ENCODE measurements around the gene LDLRAD4. TPM values are rescaled to one million over a fixed set of nuclear protein-coding genes. Genes with fewer than 3 reads are reported as not detected.

The LDLRAD4 gene
- total and polyA plus RNA-seq, 9 of the 15 experiments (the other 6 are each of a cell fraction or from before 2014, with no cell fraction given) = 0.01 TPM; not detected in 8

DNA sequence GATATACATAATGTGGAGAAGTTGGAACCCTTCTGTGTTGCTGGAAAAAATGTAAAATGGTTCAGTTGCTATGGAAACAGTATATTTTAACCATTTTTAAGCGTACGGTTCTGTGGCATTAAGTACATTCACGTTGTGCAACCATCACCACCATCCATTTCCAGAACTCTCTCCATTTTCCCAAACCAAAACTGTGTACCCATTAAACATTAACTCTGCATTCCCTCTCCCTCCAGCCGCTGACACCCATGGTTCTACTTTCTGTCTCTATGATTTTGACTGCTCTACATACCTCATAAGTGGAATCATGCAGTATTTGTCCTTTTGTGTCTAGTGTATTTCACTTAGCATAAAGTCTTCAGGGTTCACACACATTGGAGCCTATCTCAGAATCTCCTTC is 67.3 kb downstream of the LDLRAD4 start:
- intact Hi-C loops (cut with micrococcal nuclease) = no loop called here
- H4K20me1 ChIP-seq (replicated peaks; ENCODE audit: control insufficient read depth, insufficient read depth, low read length) = no peaks in the 10 kb centered on the region
- no peak overlapping the region for H3K9ac ChIP-seq (ENCODE audit: insufficient read depth in 1 of 2, low read depth in 2 of 2, low read length in 2 of 2)
- ChIA-PET POLR2A (no interaction called here), CTCF (ENCODE audit: low intra/inter-chr PET ratio) (no interaction called here)
- no peaks in the 10 kb centered on the region for H3K4me1 ChIP-seq (replicated peaks in 1 of 2; ENCODE audit: control insufficient read depth in 2 of 2, insufficient read depth in 2 of 2, low read length in 2 of 2)
- H2AFZ ChIP-seq (ENCODE audit: low read depth, low read length) = no peak overlapping the region
- peaks cover 7 to 35% of the 10 kb centered on the region in 2 experiments; a peak in 3 of 5 replicates for H3K27me3 ChIP-seq (ENCODE audit: control insufficient read depth in 2 of 2, insufficient read depth in 2 of 2, low read length in 2 of 2)
- H3K4me3 ChIP-seq = no peak overlapping the region
- TF ChIP-seq ADNP (tag; IDR thresholded peaks at IDR 0.05) (no peak), RFX1 (IDR thresholded peaks at IDR 0.05) (peak; percentile 46)
- H3K4me2 ChIP-seq (ENCODE audit: insufficient read depth, low read length) = no peak overlapping the region
- no peak for FAIRE-seq
- DNase-seq (ENCODE audit: extremely low read depth in 1 of 4, low spot score in 3 of 4) = no peak
- no peaks in the 10 kb centered on the region for H3K9me3 ChIP-seq (replicated peaks; ENCODE audit: control insufficient read depth, insufficient read depth, low read depth, low read length)
- no peaks in the 10 kb centered on the region for H3K36me3 ChIP-seq (ENCODE audit: control insufficient read depth, insufficient read depth, low read length)
- no TSS peak for BruUV-seq (replicated peaks)
- no peaks in the 10 kb centered on the region for H3K9me1 ChIP-seq (ENCODE audit: control insufficient read depth, insufficient read depth, low read length)
- no peaks in the 10 kb centered on the region for H3K79me2 ChIP-seq (ENCODE audit: control insufficient read depth, insufficient read depth, low read length)
- no peak for ATAC-seq
- 0% methylated on average over 4 of the region's 4 CpGs for WGBS (ENCODE audit: insufficient coverage, low coverage, missing lambda C conversion rate)
- in situ Hi-C loops (cut with MboI) = no loop called here
- H3K27ac ChIP-seq (ENCODE audit: extremely low read depth, low read depth, low read length) = no peak overlapping the region

DNA sequence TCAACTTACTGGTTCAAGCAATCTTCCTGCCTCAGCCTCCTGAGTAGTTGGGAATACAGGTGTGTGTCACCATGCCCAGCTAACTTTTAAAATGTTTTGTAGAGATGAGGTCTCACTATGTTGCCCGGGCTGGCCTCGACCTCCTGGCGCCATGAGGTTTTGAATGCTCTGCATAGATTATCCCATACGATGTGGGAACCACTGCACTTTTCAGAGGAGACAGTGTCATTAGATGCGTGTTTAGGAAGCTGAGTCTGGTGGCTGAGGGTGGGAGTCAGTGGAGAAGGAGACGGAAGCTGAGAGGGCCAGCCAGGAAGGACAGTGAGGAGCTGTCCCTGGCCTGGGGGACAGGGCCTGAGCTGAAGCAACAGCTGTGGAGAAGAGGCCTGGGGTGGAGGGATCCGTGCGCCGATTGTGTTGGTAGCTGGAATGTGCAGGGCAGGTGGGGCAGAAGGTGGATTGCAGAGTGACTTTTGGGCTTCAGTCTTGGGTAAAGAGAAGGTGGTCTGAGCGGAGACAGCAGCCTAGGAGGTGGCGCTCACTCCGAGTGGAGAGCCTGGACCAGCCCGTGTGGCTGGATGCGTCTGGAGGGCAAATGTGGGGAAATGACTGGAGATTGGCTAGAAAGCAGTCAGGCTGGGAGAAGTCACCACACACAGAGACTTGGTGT is 68.0 kb downstream of the LDLRAD4 start:
- FAIRE-seq (no peak), ATAC-seq (no peak), DNase-seq (ENCODE audit: extremely low read depth in 1 of 4, low spot score in 3 of 4) (no peak)
- Histone ChIP-seq H3K79me2 (ENCODE audit: control insufficient read depth, insufficient read depth, low read length) (no peaks in the 10 kb centered on the region), H3K4me2 (ENCODE audit: insufficient read depth, low read length) (no peak overlapping the region), H3K9me1 (ENCODE audit: control insufficient read depth, insufficient read depth, low read length) (no peaks in the 10 kb centered on the region), H4K20me1 (replicated peaks; ENCODE audit: control insufficient read depth, insufficient read depth, low read length) (no peaks in the 10 kb centered on the region), H3K27me3 (ENCODE audit: control insufficient read depth in 2 of 2, insufficient read depth in 2 of 2, low read length in 2 of 2) (peaks cover 7 to 41% of the 10 kb centered on the region in 2 experiments; a peak in 3 of 5 replicates), H3K4me1 (replicated peaks in 1 of 2; ENCODE audit: control insufficient read depth in 2 of 2, insufficient read depth in 2 of 2, low read length in 2 of 2) (no peaks in the 10 kb centered on the region), H3K36me3 (ENCODE audit: control insufficient read depth, insufficient read depth, low read length) (no peaks in the 10 kb centered on the region), H3K27ac (ENCODE audit: extremely low read depth, low read depth, low read length) (no peak overlapping the region), H3K9ac (ENCODE audit: insufficient read depth in 1 of 2, low read depth in 2 of 2, low read length in 2 of 2) (no peak overlapping the region), H3K4me3 (no peak overlapping the region), H3K9me3 (replicated peaks; ENCODE audit: control insufficient read depth, insufficient read depth, low read depth, low read length) (no peaks in the 10 kb centered on the region), H2AFZ (ENCODE audit: low read depth, low read length) (no peak overlapping the region)
- TF ChIP-seq, protein P1, sequence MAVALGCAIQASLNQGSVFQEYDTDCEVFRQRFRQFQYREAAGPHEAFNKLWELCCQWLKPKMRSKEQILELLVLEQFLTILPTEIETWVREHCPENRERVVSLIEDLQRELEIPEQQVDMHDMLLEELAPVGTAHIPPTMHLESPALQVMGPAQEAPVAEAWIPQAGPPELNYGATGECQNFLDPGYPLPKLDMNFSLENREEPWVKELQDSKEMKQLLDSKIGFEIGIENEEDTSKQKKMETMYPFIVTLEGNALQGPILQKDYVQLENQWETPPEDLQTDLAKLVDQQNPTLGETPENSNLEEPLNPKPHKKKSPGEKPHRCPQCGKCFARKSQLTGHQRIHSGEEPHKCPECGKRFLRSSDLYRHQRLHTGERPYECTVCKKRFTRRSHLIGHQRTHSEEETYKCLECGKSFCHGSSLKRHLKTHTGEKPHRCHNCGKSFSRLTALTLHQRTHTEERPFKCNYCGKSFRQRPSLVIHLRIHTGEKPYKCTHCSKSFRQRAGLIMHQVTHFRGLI (CRISPR knock-in tag; IDR thresholded peaks at IDR 0.05) = no peak
- intact Hi-C loops (cut with micrococcal nuclease) (no loop called here), in situ Hi-C loops (cut with MboI) (no loop called here)
- POLR2A ChIA-PET = no interaction called here
- CTCF ChIA-PET (ENCODE audit: low intra/inter-chr PET ratio) = no interaction called here
- BruUV-seq (replicated peaks) = no TSS peak
- 1% methylated on average over 14 of the region's 14 CpGs for WGBS (ENCODE audit: insufficient coverage, low coverage, missing lambda C conversion rate)

Measured in K562 (cell line).